Activated CD4-positive, alpha-beta T cell treated with anti-CD3 and anti-CD28 coated beads for 1 hour (primary cell): Measurements from ENCODE around the gene CEP164.
A peak's percentile ranks its signal among the peaks of the same experiment; 100 is the strongest.

Experiments
- DNase-seq: peaks from one replicate; pipeline ENCODE4 v3.0.0-alpha.2; 2020

CEP164 gene

DNA sequence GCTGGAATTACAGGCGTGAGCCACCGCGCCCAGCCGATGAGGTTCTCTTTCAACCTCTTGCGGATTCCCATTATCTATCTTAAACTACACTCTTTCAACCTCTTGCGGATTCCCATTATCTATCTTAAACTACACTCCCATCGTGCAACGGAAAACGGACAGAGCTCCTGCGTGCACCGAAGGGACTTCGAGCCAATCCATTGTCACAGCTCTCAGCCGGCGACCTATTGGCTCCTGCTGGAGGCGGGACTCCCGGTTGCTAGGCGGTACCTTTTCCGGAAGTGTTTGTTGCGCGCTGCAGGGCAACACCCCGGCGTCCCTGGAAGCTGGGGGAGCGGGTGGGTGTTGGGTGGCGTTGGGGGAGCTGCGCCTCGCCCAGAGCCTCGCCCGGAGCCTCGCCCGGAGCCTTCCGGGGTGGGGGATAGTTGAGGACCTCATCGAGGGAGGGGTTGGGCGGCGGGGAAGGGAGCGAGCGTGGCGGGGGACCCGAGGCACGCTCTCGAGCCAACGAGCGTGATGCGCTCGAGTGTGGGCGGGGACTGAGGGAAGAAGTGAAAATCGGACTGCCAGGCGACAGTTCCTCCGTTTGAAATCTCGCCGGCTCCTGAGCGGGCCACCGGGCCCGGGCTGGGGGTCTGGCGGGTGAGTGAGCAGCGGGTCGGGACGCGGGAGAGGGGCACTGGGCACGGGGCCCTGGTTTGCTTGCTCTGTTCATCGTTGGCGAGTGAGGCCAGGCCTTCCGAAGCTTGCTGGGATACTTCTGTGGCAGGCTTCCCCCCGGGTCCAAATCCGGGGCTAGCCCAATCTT, at the start of gene CEP164:
Gene CEP164 (plus strand): TSS at position 288 of the 808 bp plus-strand sequence. CDS start 10,733 bp downstream, outside the sequence.
- DNase-seq: peak; percentile 90

DNA sequence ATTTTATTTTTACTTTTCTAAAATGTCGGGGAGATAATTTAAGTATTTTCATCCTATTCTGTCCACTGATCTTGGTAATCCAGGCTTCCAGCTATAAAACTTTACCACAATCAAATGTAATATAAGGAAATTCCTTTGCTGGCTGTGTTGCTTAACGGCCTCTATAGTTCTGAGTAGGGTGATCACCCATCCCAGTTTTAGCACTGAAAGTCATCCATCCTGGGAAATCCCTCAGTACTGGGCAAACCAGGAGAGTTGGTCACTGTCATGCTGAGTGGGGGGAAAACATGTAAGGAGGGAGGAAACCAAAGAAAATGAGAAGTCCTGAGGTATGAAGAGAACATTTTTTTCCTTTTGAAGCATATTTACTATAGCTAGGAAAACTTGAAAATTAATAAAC, 49.3 kb upstream of the CEP164 start:
- no peak for DNase-seq

GRCh38 chr11:117279711-117280376, 47.8 kb upstream of the CEP164 start:
- no peak for DNase-seq

DNA sequence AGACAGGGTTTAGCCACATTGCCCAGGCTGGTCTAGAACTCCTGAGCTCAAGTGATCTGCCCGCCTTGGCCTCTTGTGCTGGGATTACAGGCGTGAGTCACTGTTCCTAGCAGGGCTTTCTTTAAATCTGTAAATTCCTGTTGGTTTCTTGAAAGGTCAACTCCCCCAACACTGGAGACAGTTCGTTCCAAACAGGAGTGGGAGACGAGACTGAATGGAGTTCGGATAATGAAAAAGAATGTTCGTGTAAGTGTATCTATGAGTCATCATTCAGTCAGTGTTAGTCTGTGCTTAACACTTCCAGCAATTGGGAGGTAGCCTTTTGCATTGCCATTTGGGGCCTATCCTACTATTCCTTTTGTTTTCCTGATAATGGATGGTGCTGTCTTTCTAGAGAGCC, 46.5 kb upstream of the CEP164 start:
- DNase-seq: no peak

DNA sequence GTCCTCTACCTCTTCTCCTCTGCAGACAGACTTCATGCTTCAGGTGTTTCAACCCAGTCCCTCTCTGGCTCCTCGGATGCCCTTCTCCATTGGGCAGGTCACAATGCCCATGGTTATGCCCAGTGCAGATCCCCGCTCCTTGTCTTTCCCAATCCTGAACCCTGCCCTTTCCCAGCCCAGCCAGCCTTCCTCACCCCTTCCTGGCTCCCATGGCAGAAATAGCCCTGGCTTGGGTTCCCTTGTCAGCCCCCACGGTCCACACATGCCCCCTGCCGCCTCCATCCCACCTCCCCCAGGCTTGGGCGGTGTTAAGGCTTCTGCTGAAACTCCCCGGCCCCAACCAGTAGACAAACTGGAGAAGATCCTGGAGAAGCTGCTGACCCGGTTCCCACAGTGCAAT, 45.8 kb upstream of the CEP164 start:
- no peak for DNase-seq

GRCh38 chr11:117282956-117283355, 44.7 kb upstream of the CEP164 start:
- DNase-seq: no peak

DNA sequence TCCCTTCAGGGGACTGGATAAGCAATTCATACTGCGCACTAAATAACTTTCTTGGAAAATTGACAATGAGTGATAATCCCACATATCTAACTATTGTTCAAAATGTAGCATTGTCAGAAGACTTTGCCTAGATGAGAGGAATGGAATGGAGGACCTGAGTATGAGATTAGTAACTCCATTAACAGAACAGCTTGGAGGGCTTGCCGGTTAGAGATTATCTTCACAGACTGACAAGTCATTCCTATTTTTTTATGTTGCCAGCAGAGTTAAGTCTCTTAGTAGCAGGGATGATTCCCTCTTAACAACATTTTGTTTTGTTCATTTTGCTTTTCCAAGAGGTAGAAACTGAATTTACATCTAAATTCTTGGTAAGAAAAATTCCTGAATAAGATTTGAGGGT, 43.6 kb upstream of the CEP164 start:
- DNase-seq: no peak

GRCh38 chr11:117286588-117286987, 41.1 kb upstream of the CEP164 start:
- DNase-seq: no peak

DNA sequence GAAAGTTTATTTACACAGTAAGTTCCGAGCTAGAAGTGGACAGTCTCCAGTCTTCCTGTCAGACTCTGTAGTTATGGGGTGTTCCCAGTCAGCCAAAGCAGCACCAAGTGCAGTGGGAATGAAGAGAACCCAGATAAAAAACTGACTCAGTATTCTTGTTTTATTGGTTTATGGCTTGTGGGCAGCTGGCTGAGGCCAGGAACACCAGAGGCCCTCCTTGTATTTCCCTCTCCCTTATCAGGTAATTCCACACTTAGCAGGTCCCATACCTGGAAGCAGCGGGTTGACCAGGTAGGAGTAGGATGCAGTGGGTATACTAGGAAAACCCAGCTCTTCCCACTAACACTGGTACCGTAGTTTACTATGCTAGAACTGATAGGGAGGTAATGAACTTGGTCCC, 40.0 kb upstream of the CEP164 start:
- DNase-seq: no peak

DNA sequence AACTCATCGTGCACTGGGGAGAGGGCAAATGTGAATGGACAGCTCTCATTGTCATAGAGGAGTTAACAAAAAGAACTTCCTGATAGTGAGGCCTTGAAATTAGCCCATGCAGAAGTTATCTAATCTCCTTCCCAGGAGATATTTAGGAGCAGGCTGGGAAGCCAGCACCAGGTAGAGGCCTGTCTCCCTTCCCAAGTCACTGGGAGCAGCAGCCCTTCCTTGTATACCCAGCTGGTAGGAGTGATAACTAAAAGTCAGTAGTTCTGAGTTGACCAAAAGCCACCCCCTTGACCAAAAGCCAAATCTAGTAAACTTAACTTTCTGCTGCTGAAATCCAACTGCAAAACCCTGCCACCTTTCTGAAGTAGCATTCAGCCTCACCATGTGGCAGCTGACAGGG, 37.9 kb upstream of the CEP164 start:
- DNase-seq: no peak

DNA sequence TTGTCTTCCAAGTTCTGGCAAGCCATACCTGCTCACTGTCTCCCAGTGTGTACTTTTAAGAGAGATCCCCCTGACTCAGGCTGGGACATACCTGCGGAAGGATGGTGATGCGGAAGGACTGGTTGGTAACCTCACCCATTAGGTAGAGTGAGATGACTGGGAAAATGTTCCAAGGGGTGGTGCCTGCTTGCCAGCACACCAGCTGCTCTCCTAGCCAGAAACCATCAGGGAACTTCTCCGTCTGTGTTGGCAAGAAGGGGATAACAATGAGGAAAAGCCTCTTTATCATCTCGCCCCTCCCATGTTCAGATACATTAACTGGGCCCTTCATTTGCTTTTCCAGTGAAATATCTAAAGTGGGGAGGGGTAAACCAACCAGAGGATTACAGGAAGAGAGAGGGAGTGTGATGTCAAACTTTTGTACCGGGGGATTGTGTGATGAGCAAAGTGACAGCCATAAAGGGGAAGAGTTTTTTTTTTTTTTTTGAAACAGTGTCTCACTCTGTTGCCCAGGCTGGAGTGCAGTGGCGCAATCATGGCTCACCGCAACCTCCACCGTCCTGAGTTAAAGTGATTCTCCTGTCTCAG, 36.8 kb upstream of the CEP164 start, which contains the start of gene BACE1-AS:
Gene BACE1-AS (plus strand): TSS at position 538 of the 588 bp plus-strand sequence.
- no peak for DNase-seq

DNA sequence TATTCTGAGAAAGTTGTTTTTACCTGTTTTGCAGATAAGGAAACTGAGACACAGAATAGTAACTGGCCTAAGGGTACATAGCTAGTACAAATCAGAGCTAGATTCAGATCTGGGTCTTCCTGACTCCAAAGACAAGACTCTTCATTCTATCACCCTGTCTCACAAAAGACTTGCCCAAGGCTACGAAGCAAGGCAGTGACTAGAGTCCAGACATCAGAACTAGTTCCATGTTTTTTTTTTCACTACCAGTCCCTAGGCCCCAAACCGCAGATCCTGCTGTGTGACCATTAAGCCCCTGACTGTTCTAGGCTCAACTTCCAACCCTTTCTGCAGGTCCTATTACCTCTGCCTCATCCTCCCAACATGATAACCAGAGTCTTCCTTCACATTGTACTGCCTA, 35.0 kb upstream of the CEP164 start:
- no peak for DNase-seq

- DNase-seq: no peak
These were observed 32.1 kb upstream of the CEP164 start for GRCh38 chr11:117295438-117296137.

DNA sequence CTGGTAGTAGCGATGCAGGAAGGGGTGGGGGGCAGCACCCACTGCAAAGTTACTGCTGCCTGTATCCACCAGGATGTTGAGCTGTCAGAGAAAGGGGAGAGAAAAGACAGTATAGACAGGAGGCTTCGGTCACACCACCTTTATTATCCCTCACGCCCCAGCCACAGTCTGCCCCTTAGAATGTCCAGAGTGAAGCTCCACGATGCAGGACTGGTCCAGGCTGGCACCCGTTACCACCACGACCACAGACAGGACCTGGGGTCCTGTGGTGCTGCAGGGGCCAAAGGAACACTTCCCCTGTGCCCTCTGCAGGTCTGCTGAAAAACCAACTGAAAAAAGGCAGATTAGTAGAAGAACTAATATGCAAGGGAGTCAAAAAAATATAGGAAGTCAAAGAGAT, 30.8 kb upstream of the CEP164 start:
- no peak for DNase-seq

DNA sequence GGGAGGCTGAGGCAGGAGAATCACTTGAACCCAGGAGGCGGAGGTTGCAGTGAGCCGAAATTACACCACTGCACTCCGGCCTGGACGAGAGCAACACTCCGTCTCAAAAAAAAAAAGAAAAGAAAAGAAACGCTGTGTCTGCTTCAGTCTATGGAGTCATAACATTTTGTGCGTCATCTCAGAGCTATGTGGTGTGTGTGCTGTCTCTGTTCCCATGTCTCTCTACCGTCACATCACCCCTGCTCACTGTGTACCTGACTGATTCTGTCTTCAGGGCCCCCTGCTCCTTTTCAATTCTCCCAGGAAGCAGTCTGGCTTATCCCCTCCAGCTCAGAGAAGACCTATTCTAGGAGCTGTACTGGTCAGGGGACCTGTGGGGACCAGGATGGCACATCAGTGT, 29.5 kb upstream of the CEP164 start:
- no peak for DNase-seq

- no peak for DNase-seq
These were observed 28.0 kb upstream of the CEP164 start for GRCh38 chr11:117299351-117300282.

DNA sequence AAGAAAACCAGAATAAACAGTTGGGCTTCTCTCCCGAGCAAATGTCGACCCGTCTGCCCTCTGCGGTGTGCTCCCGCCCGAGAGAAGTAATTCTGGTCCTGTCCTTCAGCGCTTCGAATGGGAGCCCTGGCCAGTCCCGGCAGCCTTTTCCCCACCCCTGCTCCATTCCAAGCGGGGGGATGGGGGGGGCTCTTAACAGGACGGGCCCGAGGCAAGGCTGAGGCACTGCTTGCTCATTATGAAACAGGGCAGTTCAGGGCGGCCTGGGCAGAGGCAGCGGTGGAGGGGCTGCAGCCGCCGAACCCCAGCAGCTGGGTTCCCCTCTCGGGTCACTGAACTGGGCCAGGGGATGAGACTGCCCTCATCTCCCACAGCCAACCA, 27.4 kb upstream of the CEP164 start:
- no peak for DNase-seq

DNA sequence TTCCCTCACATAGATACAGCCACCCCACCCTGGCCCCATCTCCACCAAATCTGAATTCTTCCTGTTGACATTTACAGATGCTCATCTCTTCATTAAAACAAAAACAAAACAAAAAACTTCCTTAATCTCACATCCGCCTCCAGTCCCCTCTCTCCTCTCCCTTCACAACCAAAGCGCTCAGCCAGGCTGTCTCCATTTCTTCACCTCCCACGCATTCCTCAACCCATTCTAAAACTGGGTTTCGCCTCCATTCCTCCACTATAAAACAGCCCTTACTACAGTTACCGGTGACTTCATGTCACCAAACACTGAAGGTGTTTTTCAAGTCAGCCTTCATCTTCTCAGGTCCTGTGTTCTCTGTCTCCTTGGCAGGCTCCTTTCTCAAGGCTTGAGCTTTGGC, 26.9 kb upstream of the CEP164 start:
- DNase-seq: no peak

DNA sequence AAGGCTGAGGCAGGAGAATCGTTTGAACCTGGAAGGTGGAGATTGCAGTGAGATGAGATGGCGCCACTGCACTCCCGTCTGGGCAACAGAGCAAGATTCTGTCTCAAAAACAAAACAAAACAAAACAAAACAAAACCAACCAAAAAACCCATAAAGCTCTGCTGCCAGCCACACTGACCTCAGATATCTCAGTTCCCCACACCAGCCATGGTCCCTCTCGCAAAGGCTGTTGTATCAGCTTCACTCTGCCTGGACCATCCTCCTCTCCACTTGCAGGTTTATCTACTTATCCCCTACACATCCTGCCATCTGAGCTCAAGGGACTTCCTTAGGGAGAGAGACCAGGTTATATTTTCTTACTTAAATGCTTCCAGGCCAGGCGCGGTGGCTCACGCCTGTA, 25.4 kb upstream of the CEP164 start:
- no peak for DNase-seq

DNA sequence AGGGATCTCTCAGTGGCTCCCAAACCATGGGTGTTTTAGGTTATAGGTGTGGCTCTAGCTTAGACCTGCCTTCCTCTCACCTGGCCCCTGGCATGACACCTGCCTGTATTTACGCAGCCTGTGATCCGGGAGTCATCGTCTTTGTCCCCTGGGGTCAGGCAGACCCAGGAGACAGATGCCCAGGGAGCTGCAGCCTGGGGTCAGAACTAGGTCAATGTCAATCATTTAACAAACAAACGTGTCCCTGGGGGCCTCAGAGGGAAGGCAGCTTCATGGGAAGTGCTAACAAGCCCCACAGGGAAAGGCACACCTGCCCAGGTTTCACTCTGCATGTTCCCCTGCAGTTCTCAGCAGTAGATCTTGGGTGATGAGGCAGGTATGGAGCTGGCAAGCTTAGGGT, 24.6 kb upstream of the CEP164 start:
- no peak for DNase-seq

DNA sequence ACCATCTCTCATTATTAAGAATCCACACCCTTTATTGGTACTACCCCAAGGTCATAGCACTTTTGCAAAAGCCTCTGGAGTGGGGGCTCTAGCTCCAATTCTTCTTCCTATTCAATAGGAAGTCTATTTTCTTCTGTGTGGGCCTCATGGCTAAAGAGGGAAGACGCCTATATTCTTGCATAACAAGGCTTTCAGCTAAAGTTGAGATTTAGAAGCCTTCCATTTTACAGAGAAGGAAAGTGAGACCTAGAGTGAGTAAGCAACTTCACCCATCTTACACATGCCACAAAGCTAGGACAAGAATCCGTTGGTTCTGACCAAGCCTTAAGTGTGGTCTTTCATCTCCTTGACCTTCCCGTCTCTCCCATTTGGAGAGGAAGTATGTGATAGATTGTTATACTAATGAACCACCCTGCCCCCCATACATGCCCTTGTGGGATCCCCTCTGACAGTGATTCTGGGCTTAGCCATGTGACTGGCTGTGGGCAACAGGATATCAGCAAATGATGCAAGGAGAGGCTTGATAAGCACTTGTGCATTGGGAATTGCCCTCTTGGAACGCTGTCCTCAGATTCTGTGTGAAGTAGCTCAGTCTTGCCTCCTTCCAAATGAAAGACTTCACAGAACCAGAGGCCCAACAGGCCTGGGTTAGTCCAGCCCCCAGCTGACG, 23.9 kb upstream of the CEP164 start:
- no peak for DNase-seq

DNA sequence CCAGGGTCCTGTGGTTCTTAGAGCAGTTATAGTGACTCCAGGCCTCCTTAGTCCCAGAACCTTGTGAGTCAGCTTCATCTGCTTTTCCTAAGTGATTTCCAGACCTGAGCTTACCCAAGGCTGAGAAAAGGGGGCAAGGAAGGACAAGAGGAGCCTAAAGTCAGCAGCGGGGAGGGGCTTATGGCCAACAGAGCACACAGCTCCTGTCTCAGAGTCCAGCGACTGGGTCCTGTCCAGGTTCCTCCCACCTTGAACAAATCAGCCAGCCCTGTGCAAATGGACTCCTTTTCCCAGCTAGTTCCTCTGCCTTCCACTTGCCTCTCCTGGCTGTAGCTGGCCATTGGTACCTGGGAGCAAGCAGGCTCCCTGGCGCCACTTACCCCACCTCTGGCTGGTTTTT, 22.5 kb upstream of the CEP164 start:
- no peak for DNase-seq
